Keratinocyte (primary cell): ENCODE data around the gene IL21R. TPM values are rescaled to one million over a fixed set of nuclear protein-coding genes. Genes with fewer than 3 reads are reported as not detected.

Experiments used
- DNase-seq: peaks from one replicate; pipeline ENCODE4 v3.0.0-alpha.2; 2011; ENCODE audit warnings: low read depth, missing footprints, low spot score
- FAIRE-seq: peaks from 2 replicates; lab custom pipeline; 2011; peaks lifted over from hg19 to GRCh38; lab: Jason Lieb, UNC
- H2AFZ ChIP-seq: 2 replicates; pipeline ENCODE4 v1.6.0; 2012; ENCODE audit warnings: low read length, control low read depth, inconsistent platforms; ENCODE audit not compliant: control insufficient read depth
- H3K27ac ChIP-seq: 2 replicates; pipeline ENCODE4 v1.5.1; 2011; ENCODE audit warnings: low read length; ENCODE audit not compliant: control insufficient read depth, insufficient read depth
- H3K27me3 ChIP-seq: 3 replicates; pipeline ENCODE4 v1.6.0; 2011; ENCODE audit warnings: low read length; ENCODE audit not compliant: control insufficient read depth, insufficient read depth; ENCODE audit errors: extremely low read depth
- H3K36me3 ChIP-seq, 2 experiments: 2 replicates in 1 of 2; 3 replicates in 1 of 2; pipeline ENCODE4 v1.5.1; 2011; ENCODE audit warnings: low read length in 2 of 2, mild to moderate bottlenecking in 1 of 2; ENCODE audit not compliant: control insufficient read depth in 2 of 2, insufficient read depth in 2 of 2; ENCODE audit errors: extremely low read depth in 1 of 2
- H3K4me1 ChIP-seq: 3 replicates; pipeline ENCODE4 v1.5.1; 2011; ENCODE audit warnings: low read length; ENCODE audit not compliant: control insufficient read depth, insufficient read depth; ENCODE audit errors: extremely low read depth
- H3K4me2 ChIP-seq: 3 replicates; pipeline ENCODE4 v1.6.0; 2011; ENCODE audit warnings: low read depth, low read length; ENCODE audit not compliant: control insufficient read depth, insufficient read depth; ENCODE audit errors: extremely low read depth
- H3K4me3 ChIP-seq, 3 experiments: fragments of 200-600 bp in 1 of 3; sonication (generic) in 1 of 3; 2 replicates in 2 of 3; 3 replicates in 1 of 3; pipeline ENCODE4 v1.5.1; 2011 to 2016; ENCODE audit warnings: low read length in 3 of 3, mild to moderate bottlenecking in 3 of 3, control low read depth in 2 of 3, inconsistent platforms in 1 of 3, low read depth in 1 of 3, mixed read lengths in 1 of 3, mixed run types in 1 of 3, moderate library complexity in 1 of 3; ENCODE audit not compliant: control insufficient read depth in 2 of 3, insufficient read depth in 2 of 3; ENCODE audit errors: extremely low read depth in 1 of 3
- H3K79me2 ChIP-seq: 2 replicates; pipeline ENCODE4 v1.6.0; 2012; ENCODE audit warnings: low read length; ENCODE audit not compliant: control insufficient read depth, insufficient read depth
- H3K9ac ChIP-seq: 3 replicates; pipeline ENCODE4 v1.6.0; 2011; ENCODE audit warnings: low read length; ENCODE audit not compliant: control insufficient read depth, insufficient read depth; ENCODE audit errors: extremely low read depth
- H3K9me1 ChIP-seq: 3 replicates; pipeline ENCODE4 v1.6.0; 2011; ENCODE audit warnings: low read length; ENCODE audit not compliant: control insufficient read depth, insufficient read depth; ENCODE audit errors: extremely low read depth
- H3K9me3 ChIP-seq: 2 replicates; pipeline ENCODE4 v1.5.1; 2012; ENCODE audit warnings: low read depth, low read length; ENCODE audit not compliant: control insufficient read depth
- H4K20me1 ChIP-seq: 3 replicates; pipeline ENCODE4 v1.6.0; 2011; ENCODE audit warnings: low read length; ENCODE audit not compliant: control insufficient read depth, insufficient read depth; ENCODE audit errors: extremely low read depth
- CTCF ChIP-seq, 3 experiments: IDR thresholded peaks in 1 of 3; conservative IDR thresholded peaks in 1 of 3; optimal IDR thresholded peaks in 1 of 3; 2 replicates in 2 of 3; 3 replicates in 1 of 3; pipeline versions ENCODE3 to v1.5.1; 2011; ENCODE audit warnings: low read length in 3 of 3, mild to moderate bottlenecking in 3 of 3, moderate library complexity in 2 of 3, control low read depth in 1 of 3, inconsistent platforms in 1 of 3; ENCODE audit not compliant: insufficient read depth in 2 of 3; ENCODE audit errors: extremely low read depth in 1 of 3
- EZH2 ChIP-seq: IDR thresholded peaks from one replicate; pipeline ENCODE4 v1.6.1; 2012; ENCODE audit warnings: inconsistent platforms, mild to moderate bottlenecking, low read length, moderate library complexity
- dilution Hi-C: fragments of 300-500 bp; cut with MboI; formaldehyde crosslinking; loops from one replicate; pipeline ENCODE4 v1.7.0; 2020; ENCODE audit warnings: low sequenced_read_pairs; ENCODE audit not compliant: extremely low pct_ligation_motif_present
- polyA plus RNA-seq, 5 experiments: library from polyadenylated mRNA; depleted of rRNA in 3 of 5; stranded (reverse) in 3 of 5; stranded (forward) in 1 of 5; unstranded in 1 of 5; fragments of >200 nt; gene quantifications; 1 replicate in 1 of 5; 2 replicates in 3 of 5; 3 replicates in 1 of 5; pipeline versions ENCODE4 v1.2.1 to v1.2.3, GENCODE V29; 2011 to 2012; ENCODE audit warnings: missing spikeins in 2 of 5, low read depth in 1 of 5, low replicate concordance in 1 of 5

Gene IL21R
- polyA plus RNA-seq, 1 donor (not counting 4 experiments of a cell fraction or from before 2014, with no cell fraction given), result 0.12 TPM

- peaks cover 29% of the 10 kb centered on the region for H3K27me3 ChIP-seq
Measured at GRCh38 chr16:27400751-27401620, 988 bp upstream of the IL21R start.

GRCh38 chr16:27402569-27402963 lies 592 bp downstream of the IL21R start:
- FAIRE-seq (no peak), DNase-seq (no peak)
- no peak overlapping the region for H3K4me3 ChIP-seq
- no peaks in the 10 kb centered on the region for H3K4me1 ChIP-seq
- H3K27me3 ChIP-seq, result peaks cover 29% of the 10 kb centered on the region
- H2AFZ ChIP-seq, result no peak overlapping the region
- H3K9ac ChIP-seq, result no peak overlapping the region
- no peaks in the 10 kb centered on the region for H3K9me3 ChIP-seq
- H3K27ac ChIP-seq, result no peak overlapping the region
- no peaks in the 10 kb centered on the region for H3K79me2 ChIP-seq
- H3K36me3 ChIP-seq, result no peaks in the 10 kb centered on the region
- H3K9me1 ChIP-seq, result no peaks in the 10 kb centered on the region
- TF ChIP-seq EZH2 (no peak), CTCF (optimal IDR thresholded peaks at IDR 0.05 in 1 of 3, IDR thresholded peaks at IDR 0.05 in 1 of 3, conservative IDR thresholded peaks at IDR 0.05 in 1 of 3; ENCODE audit: extremely low read depth in 1 of 3, insufficient read depth in 2 of 3, low read length in 3 of 3) (no peak)
- dilution Hi-C loops, result no loop called here
- no peaks in the 10 kb centered on the region for H4K20me1 ChIP-seq
- no peak overlapping the region for H3K4me2 ChIP-seq

More at GRCh38 chr16:27400751-27401620, 988 bp upstream of the IL21R start:
- Histone ChIP-seq H3K4me1 (no peaks in the 10 kb centered on the region), H3K4me3 (no peak overlapping the region), H3K9me1 (no peaks in the 10 kb centered on the region), H3K79me2 (no peaks in the 10 kb centered on the region), H3K36me3 (no peaks in the 10 kb centered on the region), H4K20me1 (no peaks in the 10 kb centered on the region), H3K9ac (no peak overlapping the region), H3K27ac (no peak overlapping the region), H3K4me2 (no peak overlapping the region), H2AFZ (no peak overlapping the region), H3K9me3 (no peaks in the 10 kb centered on the region)
- DNase-seq (no peak), FAIRE-seq (no peak)
- dilution Hi-C loops, result no loop called here
- no peak for TF ChIP-seq EZH2
- TF ChIP-seq CTCF (optimal IDR thresholded peaks at IDR 0.05 in 1 of 3, IDR thresholded peaks at IDR 0.05 in 1 of 3, conservative IDR thresholded peaks at IDR 0.05 in 1 of 3; ENCODE audit: extremely low read depth in 1 of 3, insufficient read depth in 2 of 3, low read length in 3 of 3), result no peak
